Effector memory CD8-positive, alpha-beta T cell (primary cell): ENCODE measurements around the gene METTL24.
"Not testable (repeated sequence)": the region's sequence is repeated elsewhere in the genome, so short reads cannot be mapped to it uniquely, and the experiment has no call there.

Experiments used
- ATAC-seq: fragments of 150-1000 bp; cut with Tn5 transposase; replicated peaks from 2 replicates; pipeline ENCODE4 v1.10.0; 2021; ENCODE audit warnings: mild to moderate bottlenecking, moderate library complexity
- DNase-seq, 3 experiments: peaks; one replicate each; pipeline ENCODE4 v3.0.0; 2021
- H3K27ac Mint-ChIP-seq, 2 donors: one replicate each; pipeline ENCODE4 v1.8.0; 2022; ENCODE audit warnings: mild to moderate bottlenecking in 2 of 2, mixed read lengths in 2 of 2, moderate library complexity in 2 of 2
- H3K27me3 Mint-ChIP-seq, 2 donors: one replicate each; pipeline ENCODE4 v1.8.0; 2022; ENCODE audit warnings: mixed read lengths in 2 of 2
- H3K36me3 Mint-ChIP-seq: one replicate; pipeline ENCODE4 v1.8.0; 2022; ENCODE audit warnings: mild to moderate bottlenecking, moderate library complexity, mixed read lengths; ENCODE audit not compliant: insufficient read depth
- H3K4me1 Mint-ChIP-seq, 2 donors: one replicate each; pipeline ENCODE4 v1.8.0; 2022; ENCODE audit warnings: low read depth in 2 of 2, mixed read lengths in 2 of 2
- H3K4me3 Mint-ChIP-seq, 2 donors: one replicate each; pipeline ENCODE4 v1.8.0; 2022; ENCODE audit warnings: mild to moderate bottlenecking in 2 of 2, mixed read lengths in 2 of 2, moderate library complexity in 2 of 2
- H3K9me3 Mint-ChIP-seq, 2 donors: one replicate each; pipeline ENCODE4 v1.8.0; 2022; ENCODE audit warnings: mixed read lengths in 2 of 2

METTL24 gene

DNA sequence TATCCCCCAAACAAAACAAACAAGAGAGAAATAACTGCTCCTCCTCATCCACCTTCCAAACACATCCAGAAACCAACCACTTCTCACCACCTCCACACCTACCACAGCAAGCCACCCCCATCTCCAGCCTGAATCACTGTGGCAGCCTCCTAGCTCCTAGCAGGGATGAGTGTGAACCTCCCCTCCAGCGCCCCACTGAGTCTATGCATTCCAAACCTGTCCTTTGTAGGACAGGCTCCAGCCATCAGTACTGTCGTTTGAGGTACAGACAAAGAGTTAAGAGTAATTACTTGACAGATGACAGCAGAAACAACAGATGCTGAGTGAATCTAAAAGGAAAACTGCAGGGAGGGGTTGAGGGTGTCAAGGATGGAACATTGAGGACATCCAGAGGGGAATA lies 2.4 kb downstream of the METTL24 start:
- no peak for DNase-seq
- no peak for ATAC-seq
- H3K9me3 Mint-ChIP-seq: no peaks in the 10 kb centered on the region
- H3K27me3 Mint-ChIP-seq: peaks cover 51 to 59% of the 10 kb centered on the region in 2 donors
- H3K36me3 Mint-ChIP-seq: no peaks in the 10 kb centered on the region
- H3K27ac Mint-ChIP-seq: no peak overlapping the region
- peaks cover 3 to 10% of the 10 kb centered on the region in 2 donors for H3K4me1 Mint-ChIP-seq
- H3K4me3 Mint-ChIP-seq: no peak overlapping the region

DNA sequence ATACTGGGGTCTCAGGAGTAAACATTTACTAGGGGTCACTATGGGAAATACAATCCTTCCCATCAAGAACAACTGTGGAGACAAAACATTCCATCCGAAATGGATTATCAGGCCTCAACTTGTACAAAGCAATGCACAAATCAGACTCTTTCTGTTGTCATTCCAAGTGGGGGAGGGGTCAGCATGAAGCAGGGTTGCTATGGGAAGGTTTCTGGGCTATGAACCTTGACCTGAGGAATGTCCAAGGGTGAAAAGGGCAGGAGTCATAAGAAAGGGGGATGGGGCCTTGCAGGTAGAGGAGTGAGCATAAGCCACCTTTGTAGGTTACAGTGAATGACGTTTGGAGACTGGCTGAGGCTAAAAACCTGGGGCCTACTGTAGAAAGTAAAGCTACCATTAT lies 3.1 kb downstream of the METTL24 start:
- H3K27me3 Mint-ChIP-seq: peaks cover 45 to 59% of the 10 kb centered on the region in 2 donors
- no peaks in the 10 kb centered on the region for H3K9me3 Mint-ChIP-seq
- no peak overlapping the region for H3K27ac Mint-ChIP-seq
- H3K4me1 Mint-ChIP-seq: peaks cover 3 to 10% of the 10 kb centered on the region in 2 donors
- DNase-seq: no peak
- no peak for ATAC-seq
- H3K36me3 Mint-ChIP-seq: no peaks in the 10 kb centered on the region
- H3K4me3 Mint-ChIP-seq: no peak overlapping the region

DNA sequence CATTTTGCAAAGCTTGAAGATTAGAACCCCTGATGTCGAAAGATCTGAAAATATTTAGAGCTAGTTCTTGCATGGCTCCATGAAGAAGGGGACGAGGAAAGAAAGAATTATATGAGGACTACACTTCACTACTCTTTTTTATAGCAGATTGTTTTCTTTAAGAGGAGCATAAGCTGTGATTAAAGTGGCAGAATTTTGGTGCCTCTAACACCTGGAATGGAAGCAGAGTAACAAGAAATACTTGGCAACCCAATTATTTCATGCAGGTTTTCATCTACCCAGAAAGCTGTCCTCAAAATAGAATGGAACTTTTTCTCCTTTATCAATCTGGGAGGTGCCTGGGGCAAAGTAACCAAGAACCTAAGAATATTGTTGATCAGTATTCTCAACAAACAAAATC lies 4.0 kb downstream of the METTL24 start:
- no peak overlapping the region for H3K27ac Mint-ChIP-seq
- H3K4me1 Mint-ChIP-seq: peaks cover 3 to 10% of the 10 kb centered on the region in 2 donors
- no peak for ATAC-seq
- peaks cover 41 to 56% of the 10 kb centered on the region in 2 donors for H3K27me3 Mint-ChIP-seq
- no peak for DNase-seq
- no peak overlapping the region for H3K4me3 Mint-ChIP-seq
- H3K9me3 Mint-ChIP-seq: no peaks in the 10 kb centered on the region
- no peaks in the 10 kb centered on the region for H3K36me3 Mint-ChIP-seq

DNA sequence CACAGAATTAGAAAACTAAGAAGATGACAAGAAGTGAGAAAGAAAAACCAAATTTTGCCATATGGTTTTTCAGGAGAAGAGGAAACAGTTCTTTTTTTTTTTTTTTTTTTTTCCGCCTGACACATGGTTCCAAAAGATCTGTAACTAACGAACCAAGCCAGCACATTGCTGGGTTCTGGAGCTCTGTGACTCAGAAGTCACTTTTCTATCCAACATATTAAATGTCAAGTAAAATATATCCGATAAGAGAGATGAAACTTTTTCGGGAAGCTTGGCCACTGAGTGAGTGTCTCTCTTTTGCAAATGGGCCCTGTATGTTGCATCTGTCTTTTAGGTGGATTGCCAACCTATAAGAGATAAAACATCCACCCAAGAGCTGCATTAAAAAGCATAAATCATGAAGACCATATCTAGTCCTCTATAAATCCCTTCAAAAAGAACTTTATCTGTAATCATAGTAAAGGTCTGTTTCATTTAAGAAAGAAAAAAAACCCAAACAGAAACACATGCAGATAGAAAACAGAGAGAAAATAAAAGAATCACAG lies 4.6 kb downstream of the METTL24 start:
- no peak overlapping the region for H3K4me3 Mint-ChIP-seq
- H3K36me3 Mint-ChIP-seq: no peaks in the 10 kb centered on the region
- H3K27me3 Mint-ChIP-seq: peaks cover 41 to 49% of the 10 kb centered on the region in 2 donors
- ATAC-seq: no peak
- no peak for DNase-seq
- no peaks in the 10 kb centered on the region for H3K9me3 Mint-ChIP-seq
- peaks cover 3 to 10% of the 10 kb centered on the region in 2 donors for H3K4me1 Mint-ChIP-seq
- H3K27ac Mint-ChIP-seq: no peak overlapping the region

DNA sequence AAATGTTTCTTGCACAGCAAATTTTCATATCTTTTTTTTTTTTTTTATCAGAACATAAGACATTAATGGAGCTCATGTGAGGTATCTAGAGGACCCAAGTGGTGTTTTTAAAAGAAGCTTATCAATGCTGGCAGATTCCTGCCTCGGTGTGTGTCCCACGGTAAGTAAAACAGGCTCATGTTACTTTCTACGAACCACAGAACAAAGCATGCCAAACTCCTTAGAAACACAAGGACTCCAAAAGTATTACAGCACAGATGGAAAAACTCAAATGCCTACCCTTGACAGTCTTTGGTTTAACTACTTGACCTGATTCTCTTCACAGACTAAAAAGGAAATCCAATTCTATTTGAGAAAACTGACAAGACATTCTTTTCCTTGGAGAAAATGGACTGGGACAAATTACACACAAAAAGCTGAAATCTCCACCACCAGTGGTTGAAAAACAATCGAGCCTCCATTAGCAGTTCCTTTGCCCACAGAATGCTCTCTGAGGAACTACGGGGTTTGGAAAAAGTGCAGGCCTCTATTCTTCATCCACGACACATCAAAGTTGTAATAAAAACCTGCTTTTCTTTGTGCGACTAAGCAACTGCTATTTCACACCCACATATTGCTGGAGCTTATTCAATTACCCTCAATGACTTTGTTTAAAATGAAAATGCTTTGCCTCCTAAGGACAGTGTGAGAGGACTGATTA lies 5.4 kb downstream of the METTL24 start:
- Mint-ChIP-seq H3K27ac (no peak overlapping the region), H3K36me3 (no peaks in the 10 kb centered on the region), H3K27me3 (peaks cover 40 to 48% of the 10 kb centered on the region in 2 donors), H3K9me3 (no peaks in the 10 kb centered on the region), H3K4me1 (peaks cover 3 to 10% of the 10 kb centered on the region in 2 donors), H3K4me3 (no peak overlapping the region)
- ATAC-seq: no peak
- DNase-seq: no peak

DNA sequence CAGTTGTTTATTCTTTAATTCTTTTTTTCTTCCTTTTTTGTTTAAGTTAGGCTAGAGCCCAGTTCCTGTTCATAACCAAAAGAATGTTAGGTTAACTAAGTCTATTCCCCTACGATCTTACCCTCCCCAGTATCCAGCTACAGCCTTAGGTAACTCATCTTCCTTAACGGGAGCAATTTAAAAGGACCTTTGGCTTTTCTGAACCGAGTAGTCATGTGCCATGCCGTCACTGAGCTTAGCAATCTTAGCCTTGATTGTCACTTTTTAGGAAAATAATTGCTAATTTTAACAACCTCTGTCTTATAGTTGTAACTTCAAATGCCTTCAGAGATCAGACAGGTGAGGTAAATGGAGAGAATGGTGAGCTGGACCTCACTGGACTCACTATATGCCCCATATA lies 6.2 kb downstream of the METTL24 start:
- Mint-ChIP-seq H3K27ac (no peak overlapping the region), H3K36me3 (no peaks in the 10 kb centered on the region), H3K27me3 (peaks cover 33 to 40% of the 10 kb centered on the region in 2 donors), H3K4me3 (no peak overlapping the region), H3K4me1 (peaks cover 0 to 4% of the 10 kb centered on the region in 2 donors), H3K9me3 (no peaks in the 10 kb centered on the region)
- DNase-seq (no peak), ATAC-seq (no peak)

DNA sequence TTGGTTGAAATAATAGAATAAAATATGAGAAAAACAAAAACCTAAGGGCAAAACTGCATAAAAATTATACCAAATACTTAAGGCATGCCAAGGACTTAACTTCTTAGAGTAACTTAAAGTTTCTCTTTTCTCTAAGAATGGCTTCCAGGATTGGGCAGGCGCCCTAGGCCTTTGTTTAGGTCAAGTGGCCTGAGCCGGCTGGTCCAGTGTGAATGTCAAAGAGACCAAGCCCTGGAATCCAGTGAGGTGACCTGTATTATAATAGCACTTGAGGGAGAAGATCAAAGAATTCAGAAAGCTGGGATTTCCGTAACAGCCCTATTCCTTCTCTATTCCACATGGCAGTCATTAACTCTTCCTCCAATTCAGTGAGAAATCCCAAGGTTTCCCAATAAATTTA lies 6.6 kb downstream of the METTL24 start:
- no peak overlapping the region for H3K4me3 Mint-ChIP-seq
- no peak overlapping the region for H3K27ac Mint-ChIP-seq
- no peaks in the 10 kb centered on the region for H3K9me3 Mint-ChIP-seq
- H3K27me3 Mint-ChIP-seq: peaks cover 29 to 36% of the 10 kb centered on the region in 2 donors
- H3K4me1 Mint-ChIP-seq: no peaks in the 10 kb centered on the region
- H3K36me3 Mint-ChIP-seq: no peaks in the 10 kb centered on the region
- DNase-seq (no peak), ATAC-seq (no peak)

DNA sequence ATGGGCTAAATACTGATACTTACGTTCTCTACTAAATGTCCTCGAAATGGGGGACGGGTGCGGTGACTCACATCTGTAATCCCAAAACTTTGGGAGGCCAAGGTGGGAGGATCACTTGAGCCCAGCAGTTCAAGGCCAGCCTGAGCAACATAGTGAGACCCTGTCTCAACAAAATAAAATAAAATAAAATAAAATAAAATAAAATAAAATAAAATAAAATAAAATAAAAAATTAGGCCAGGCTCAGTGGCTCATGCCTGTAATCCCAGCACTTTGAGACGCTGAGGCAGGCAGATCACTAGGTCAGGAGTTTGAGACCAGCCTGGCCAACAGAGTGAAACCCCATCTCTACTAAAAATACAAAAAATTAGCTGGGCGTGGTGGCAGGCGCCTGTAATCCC lies 7.6 kb downstream of the METTL24 start:
- H3K27ac Mint-ChIP-seq, ATAC-seq, DNase-seq, H3K4me1 Mint-ChIP-seq, H3K9me3 Mint-ChIP-seq, H3K4me3 Mint-ChIP-seq, H3K36me3 Mint-ChIP-seq: not testable (repeated sequence)
- H3K27me3 Mint-ChIP-seq: peaks cover 26 to 28% of the 10 kb centered on the region in 2 donors

DNA sequence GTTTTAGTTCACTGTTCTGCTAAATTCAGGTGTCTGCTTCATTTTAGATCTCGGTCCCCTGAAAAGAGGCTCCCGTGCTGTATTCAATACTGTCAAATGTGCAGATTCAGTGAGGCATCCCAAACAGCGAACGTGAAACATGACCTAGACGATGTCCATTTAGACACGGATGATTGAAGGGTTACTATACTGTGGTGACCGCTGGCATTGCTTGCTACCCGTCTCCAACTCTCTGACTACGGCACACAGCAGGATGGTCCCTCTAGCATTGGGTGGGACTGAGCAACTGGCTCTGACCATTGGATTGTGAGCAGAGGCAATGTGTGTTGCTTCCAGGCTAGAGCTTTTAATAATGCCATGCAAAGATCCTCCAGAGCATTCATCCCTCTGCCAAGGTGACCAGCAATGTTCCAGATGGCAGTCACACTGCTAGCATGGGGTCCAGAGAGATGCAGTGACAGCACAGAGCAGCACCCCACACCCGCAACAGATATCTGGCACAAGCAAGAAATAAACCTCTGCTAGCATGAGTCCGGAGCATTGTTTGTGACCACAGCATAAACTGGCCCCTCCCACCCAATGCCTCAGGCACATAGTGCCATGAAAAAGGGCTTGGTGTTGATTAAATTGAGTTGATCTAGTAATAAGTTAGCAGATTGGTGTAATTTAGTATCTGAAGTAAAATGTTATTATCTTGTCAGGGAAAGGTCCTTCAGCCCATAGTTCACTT lies 9.0 kb downstream of the METTL24 start:
- ATAC-seq: no peak
- Mint-ChIP-seq H3K4me3 (no peak overlapping the region), H3K27ac (no peak overlapping the region), H3K9me3 (no peaks in the 10 kb centered on the region), H3K27me3 (peaks cover 17 to 21% of the 10 kb centered on the region in 2 donors), H3K4me1 (no peaks in the 10 kb centered on the region), H3K36me3 (no peaks in the 10 kb centered on the region)
- no peak for DNase-seq

DNA sequence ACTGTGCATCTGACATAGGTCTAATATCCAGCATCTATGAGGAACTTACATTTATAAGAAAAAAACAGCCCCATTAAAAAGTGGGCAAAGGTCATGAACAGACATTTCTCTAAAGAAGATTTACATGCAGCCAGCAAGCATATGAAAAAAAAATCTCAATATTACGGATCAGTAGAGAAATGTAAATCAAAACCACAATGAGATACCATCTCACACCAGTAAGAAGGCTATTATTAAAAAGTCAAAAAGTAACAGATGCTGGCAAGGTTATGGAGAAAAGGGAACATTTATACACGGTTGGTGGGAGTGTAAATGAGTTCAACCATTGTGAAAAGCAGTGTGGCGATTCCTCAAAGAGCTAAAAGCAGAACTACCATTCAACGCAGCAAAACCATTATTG lies 13.1 kb downstream of the METTL24 start:
- ATAC-seq: no peak
- Mint-ChIP-seq H3K4me1 (no peaks in the 10 kb centered on the region), H3K36me3 (no peaks in the 10 kb centered on the region)

DNA sequence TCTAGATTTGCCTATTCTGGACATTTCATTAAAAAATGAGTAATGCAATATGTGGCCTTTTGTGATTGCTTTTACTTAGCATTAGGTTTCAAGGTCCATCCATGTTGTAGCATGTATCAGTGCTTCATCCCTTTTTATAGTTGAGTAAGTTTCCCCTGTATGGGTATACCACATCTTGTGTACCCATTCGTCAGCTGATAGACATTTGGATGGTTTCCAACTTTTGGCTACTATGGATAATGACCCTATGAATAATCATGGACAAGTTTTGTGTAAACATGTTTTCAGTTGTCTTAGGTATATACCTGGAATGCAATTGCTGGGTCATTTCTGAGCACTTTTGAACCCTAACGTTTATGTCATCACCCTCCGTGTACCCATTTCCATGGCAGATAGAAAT lies 15.4 kb downstream of the METTL24 start:
- DNase-seq (no peak), ATAC-seq (no peak)
- H3K36me3 Mint-ChIP-seq: no peaks in the 10 kb centered on the region
- no peak overlapping the region for H3K4me3 Mint-ChIP-seq
- peaks cover 1 to 9% of the 10 kb centered on the region in 2 donors for H3K27me3 Mint-ChIP-seq
- no peaks in the 10 kb centered on the region for H3K9me3 Mint-ChIP-seq
- no peaks in the 10 kb centered on the region for H3K4me1 Mint-ChIP-seq
- H3K27ac Mint-ChIP-seq: no peak overlapping the region

More for the DNA sequence above, 13.1 kb downstream of the METTL24 start:
- Mint-ChIP-seq H3K27me3 (peaks cover 4 to 21% of the 10 kb centered on the region in 2 donors), H3K9me3 (no peaks in the 10 kb centered on the region), H3K27ac (no peak overlapping the region), H3K4me3 (no peak overlapping the region)
- no peak for DNase-seq

DNA sequence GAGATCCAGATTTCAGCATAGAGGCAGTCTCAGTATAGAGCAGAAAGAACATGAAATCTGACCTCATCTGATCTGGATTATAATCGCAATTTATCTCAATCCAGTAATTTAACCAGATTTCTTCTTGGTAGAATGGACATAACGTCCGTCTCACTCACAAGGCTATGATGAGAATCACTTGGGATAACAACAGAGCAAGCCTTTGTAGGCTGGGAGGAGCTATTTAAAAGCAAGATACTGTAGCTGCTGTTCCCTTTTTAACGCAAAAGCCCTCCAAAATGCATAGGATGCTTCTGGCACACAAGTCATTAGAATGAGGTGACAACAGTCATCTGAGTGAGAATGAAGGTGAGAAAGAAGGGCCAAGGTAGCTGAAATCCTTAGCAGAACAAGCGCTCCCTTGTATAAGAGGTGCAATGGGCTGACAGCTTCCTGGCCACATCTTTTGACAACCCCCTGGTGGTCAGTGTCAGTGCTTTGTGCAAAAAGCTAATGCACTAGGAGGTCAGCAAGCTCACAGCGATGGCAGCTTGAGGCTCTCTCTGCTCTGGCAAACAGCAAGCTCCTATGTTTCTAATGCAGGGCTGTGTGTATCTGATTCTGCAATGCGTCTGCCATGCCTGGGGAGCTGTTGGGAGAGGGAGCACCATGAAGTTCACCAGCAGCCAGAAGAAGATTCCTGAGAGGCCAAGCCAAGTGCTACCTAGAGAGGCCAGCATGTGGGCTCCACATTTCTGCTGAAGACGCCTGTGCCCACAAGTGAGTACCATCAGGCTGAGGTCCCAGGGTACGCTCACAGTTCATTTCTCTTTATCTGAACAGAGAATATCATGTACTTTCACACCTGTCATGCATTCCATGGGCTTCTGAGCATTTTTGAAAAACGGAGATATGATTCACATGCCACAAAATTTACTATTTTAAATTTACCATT lies 16.2 kb downstream of the METTL24 start:
- DNase-seq (no peak), ATAC-seq (no peak)
- H3K27ac Mint-ChIP-seq: no peak overlapping the region
- H3K4me1 Mint-ChIP-seq: no peaks in the 10 kb centered on the region
- H3K36me3 Mint-ChIP-seq: no peaks in the 10 kb centered on the region
- H3K4me3 Mint-ChIP-seq: no peak overlapping the region
- H3K27me3 Mint-ChIP-seq: peaks cover 4 to 9% of the 10 kb centered on the region in 2 donors
- no peaks in the 10 kb centered on the region for H3K9me3 Mint-ChIP-seq

DNA sequence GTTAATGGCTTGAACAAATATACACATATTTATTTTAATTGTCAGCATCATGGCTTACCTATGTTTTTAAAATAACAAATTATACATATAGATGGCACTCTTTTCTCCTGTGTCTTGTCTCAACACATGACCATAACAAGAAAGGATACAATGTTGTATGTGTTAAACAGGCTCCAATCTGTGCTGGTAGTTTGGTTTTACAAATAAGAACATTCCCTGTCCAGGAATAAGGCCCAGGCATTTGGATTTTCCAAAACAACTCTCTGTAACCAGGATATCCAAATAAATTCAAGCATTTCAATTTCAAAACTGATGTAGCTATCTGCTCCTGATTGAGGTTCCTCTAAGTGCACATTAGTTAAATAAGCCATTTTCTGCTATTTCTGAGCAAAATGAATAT lies 17.1 kb downstream of the METTL24 start:
- DNase-seq (no peak), ATAC-seq (no peak)
- H3K4me1 Mint-ChIP-seq: no peaks in the 10 kb centered on the region
- H3K27ac Mint-ChIP-seq: no peak overlapping the region
- H3K9me3 Mint-ChIP-seq: no peaks in the 10 kb centered on the region
- H3K4me3 Mint-ChIP-seq: no peak overlapping the region
- peaks cover 4% of the 10 kb centered on the region in 2 donors for H3K27me3 Mint-ChIP-seq
- no peaks in the 10 kb centered on the region for H3K36me3 Mint-ChIP-seq
